Mononuclear cell (primary cell): ENCODE measurements around the gene TMEM131. TPM values are rescaled to one million over a fixed set of nuclear protein-coding genes. Genes with fewer than 3 reads are reported as not detected.
"Not testable (repeated sequence)": the region's sequence is repeated elsewhere in the genome, so short reads cannot be mapped to it uniquely, and the experiment has no call there.

ENCODE experiments used
- H3K27me3 ChIP-seq: 2 replicates; pipeline ENCODE4 v1.6.0; 2011; ENCODE audit warnings: low read length, control low read depth; ENCODE audit not compliant: insufficient read depth
- H3K4me1 ChIP-seq: 2 replicates; pipeline ENCODE4 v1.5.1; 2011; ENCODE audit warnings: mild to moderate bottlenecking, low read length, control low read depth; ENCODE audit not compliant: insufficient read depth
- H3K4me3 ChIP-seq: 2 replicates; pipeline ENCODE4 v1.5.1; 2011; ENCODE audit warnings: mild to moderate bottlenecking, low read length, moderate library complexity
- H3K9me3 ChIP-seq: 2 replicates; pipeline ENCODE4 v1.5.1; 2011; ENCODE audit warnings: low read depth, mild to moderate bottlenecking, control low read depth, low read length
- total RNA-seq: library from RNA; depleted of rRNA; stranded (reverse); fragments of >200 nt; gene quantifications from one replicate; pipeline ENCODE4 v1.2.3, GENCODE V29; 2012

Gene TMEM131
- total RNA-seq, 1 donor = 26.6 TPM

DNA sequence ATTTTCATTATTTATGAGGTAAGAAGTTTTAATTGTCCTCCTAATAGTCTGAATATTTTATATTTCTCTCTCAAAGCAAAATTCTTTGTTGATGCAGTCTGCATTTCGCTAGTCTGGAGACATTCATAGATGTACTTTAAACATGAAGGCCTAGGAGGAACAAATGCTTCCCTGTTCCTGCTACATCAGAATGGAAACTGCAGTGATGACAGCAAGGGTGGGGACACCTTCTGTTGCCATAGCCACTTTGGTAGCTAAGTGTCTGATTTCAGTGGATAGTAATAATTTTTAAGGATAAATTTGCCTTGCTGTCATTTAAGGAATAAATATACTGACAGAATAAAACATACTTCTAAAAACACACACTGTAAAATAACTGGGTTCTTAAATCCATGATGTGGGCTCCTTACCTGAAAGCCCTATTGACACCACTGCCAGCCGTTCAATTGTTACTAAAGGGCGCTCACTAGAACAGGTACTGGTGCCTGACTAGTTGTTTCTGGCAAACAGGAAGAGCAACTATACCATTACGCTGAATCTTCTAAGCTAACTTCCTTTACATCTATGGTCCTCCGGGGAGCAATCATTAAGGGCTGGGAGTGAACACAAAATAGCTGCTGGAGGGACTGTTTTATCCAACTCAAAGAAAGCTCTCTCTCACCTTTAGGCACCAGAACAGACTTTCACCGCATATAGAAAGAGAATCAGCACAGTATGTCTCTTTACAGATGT lies 88.2 kb downstream of the TMEM131 start:
- Histone ChIP-seq H3K9me3 (no peaks in the 10 kb centered on the region), H3K4me1 (peaks cover 41% of the 10 kb centered on the region), H3K27me3 (no peaks in the 10 kb centered on the region), H3K4me3 (no peak overlapping the region)

GRCh38 chr2:97906307-97906706 lies 89.4 kb downstream of the TMEM131 start:
- Histone ChIP-seq H3K9me3 (no peaks in the 10 kb centered on the region), H3K27me3 (no peaks in the 10 kb centered on the region), H3K4me3 (no peak overlapping the region), H3K4me1 (peaks cover 36% of the 10 kb centered on the region)

DNA sequence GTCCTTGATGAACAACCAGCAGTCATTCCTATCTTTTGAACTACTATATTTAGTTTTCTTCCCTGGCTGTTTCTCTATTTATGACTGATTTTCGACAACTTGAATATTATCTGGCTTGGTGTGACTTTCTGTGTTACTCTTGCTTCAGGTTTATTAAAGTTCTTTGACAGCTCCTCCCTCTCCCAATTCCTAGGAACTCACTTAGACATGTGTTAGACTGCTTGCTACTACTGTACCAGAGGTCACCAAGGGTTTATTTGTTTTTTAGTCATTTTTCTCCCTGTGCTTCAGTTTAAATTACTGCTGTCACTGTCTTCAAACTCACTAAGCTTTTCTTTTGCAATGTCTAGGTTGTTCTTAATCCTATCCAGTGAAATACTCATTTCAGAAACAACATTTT lies 90.5 kb downstream of the TMEM131 start:
- Histone ChIP-seq H3K4me1 (peaks cover 26% of the 10 kb centered on the region), H3K9me3 (no peaks in the 10 kb centered on the region), H3K27me3 (no peaks in the 10 kb centered on the region), H3K4me3 (no peak overlapping the region)

GRCh38 chr2:97901862-97902261 lies 93.9 kb downstream of the TMEM131 start:
- H3K4me1 ChIP-seq = no peaks in the 10 kb centered on the region
- H3K4me3 ChIP-seq = no peak overlapping the region
- no peaks in the 10 kb centered on the region for H3K9me3 ChIP-seq
- no peaks in the 10 kb centered on the region for H3K27me3 ChIP-seq

DNA sequence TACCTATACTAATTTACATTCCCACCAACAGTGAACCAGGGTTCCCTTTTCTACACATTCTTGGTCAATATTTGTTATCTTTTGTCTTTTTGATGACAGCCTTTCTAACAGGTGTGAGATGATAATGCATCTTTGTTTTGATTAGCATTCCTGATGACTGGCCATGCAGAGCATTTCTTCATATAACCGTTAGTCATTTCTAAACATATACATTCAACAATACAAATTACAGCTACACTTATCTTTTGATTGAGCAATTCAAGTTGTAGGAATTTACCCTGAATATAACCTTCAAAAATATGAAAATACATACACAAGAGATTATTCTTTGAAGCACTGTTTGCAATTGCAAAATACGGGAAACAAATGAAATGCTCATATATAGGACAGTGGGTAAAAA lies 94.9 kb downstream of the TMEM131 start:
- Histone ChIP-seq H3K4me1 (no peaks in the 10 kb centered on the region), H3K9me3 (no peaks in the 10 kb centered on the region), H3K4me3 (no peak overlapping the region), H3K27me3 (no peaks in the 10 kb centered on the region)

DNA sequence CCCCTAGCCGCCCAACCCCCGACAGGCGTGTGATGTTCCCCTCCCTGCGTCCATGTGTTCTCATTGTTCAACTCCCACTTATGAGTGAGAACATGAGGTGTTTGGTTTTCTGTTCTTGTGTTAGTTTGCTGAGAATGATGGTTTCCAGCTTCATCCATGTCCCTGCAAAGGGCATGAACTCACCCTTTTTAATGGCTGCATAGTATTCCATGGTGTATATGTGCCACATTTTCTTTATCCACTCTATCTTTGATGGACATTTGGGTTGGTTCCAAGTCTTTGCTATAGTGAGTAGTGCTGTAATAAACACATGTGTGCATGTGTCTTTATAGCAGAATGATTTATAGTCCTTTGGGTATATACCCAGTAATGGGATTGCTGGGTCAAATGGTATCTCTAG lies 102.7 kb downstream of the TMEM131 start:
- H3K27me3 ChIP-seq, H3K9me3 ChIP-seq, H3K4me3 ChIP-seq, H3K4me1 ChIP-seq: not testable (repeated sequence)

- Histone ChIP-seq H3K27me3 (no peaks in the 10 kb centered on the region), H3K4me3 (no peak overlapping the region), H3K4me1 (no peaks in the 10 kb centered on the region), H3K9me3 (peaks cover 3% of the 10 kb centered on the region)
Measured at GRCh38 chr2:97891611-97892010, 104.1 kb downstream of the TMEM131 start.

DNA sequence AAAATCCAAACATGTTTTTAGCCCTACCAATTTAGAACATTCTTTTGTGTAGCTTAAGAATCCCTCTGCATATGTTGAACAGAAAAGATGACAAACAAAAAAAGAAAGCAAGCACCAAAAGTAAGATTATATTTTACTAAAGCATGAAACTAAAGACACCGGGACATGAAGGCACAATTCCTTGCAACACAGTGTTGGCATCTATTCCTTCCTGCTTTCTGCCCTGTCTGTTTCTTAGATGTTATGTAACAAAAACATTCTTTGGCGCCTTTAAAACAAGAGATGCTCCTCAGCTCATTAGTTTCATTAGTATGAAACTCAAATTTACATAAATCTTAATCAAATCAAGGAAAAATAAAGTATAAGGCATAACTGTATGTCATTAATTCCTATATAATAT lies 106.6 kb downstream of the TMEM131 start:
- Histone ChIP-seq H3K9me3 (peaks cover 14% of the 10 kb centered on the region), H3K27me3 (no peaks in the 10 kb centered on the region), H3K4me1 (no peaks in the 10 kb centered on the region)

GRCh38 chr2:97885841-97886240 lies 109.9 kb downstream of the TMEM131 start:
- peaks cover 14% of the 10 kb centered on the region for H3K9me3 ChIP-seq
- H3K4me1 ChIP-seq = no peaks in the 10 kb centered on the region
- no peaks in the 10 kb centered on the region for H3K27me3 ChIP-seq
- H3K4me3 ChIP-seq = no peak overlapping the region

More for the DNA sequence above, 106.6 kb downstream of the TMEM131 start:
- no peak overlapping the region for H3K4me3 ChIP-seq

DNA sequence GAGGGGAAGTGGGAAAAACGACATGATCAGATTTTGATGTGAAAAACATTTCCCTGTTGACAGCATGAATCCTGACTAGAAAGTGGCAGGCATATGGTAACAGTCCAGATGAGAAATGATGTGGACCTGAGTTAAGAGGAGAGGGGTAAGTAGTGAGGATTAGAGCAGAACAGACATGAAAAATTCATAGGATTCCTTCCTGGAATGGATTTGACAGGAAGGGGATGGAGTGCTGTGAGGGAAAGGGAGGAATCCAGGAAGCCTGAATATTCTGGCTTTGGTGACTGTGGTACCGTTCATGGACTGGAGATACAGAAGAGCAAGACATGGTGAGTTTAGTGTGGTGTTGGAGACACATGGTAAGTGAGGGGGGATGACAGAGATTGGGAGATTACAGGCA lies 115.4 kb downstream of the TMEM131 start:
- Histone ChIP-seq H3K27me3 (no peaks in the 10 kb centered on the region), H3K4me1 (no peaks in the 10 kb centered on the region), H3K4me3 (no peak overlapping the region), H3K9me3 (no peaks in the 10 kb centered on the region)

DNA sequence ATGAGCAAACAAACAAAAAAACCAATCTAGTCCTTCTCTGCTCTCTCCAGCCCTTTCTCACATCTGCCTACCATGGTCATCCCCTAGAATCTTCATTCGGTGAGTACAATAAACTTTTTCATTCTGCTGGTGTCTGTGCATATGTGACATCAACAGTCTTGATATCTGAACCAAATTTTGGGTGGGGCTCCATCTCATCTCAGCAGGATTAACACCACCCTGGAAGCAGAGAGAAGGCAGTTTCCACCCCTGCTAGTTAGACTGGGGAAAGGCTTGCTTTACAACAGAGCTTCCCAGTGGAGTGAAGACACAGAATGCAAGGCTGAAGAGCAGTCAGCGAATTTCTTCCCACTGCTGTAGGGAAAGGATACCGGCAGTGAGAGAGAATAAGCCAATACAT lies 116.9 kb downstream of the TMEM131 start:
- H3K4me3 ChIP-seq = no peak overlapping the region
- no peaks in the 10 kb centered on the region for H3K27me3 ChIP-seq
- no peaks in the 10 kb centered on the region for H3K9me3 ChIP-seq
- H3K4me1 ChIP-seq = no peaks in the 10 kb centered on the region

DNA sequence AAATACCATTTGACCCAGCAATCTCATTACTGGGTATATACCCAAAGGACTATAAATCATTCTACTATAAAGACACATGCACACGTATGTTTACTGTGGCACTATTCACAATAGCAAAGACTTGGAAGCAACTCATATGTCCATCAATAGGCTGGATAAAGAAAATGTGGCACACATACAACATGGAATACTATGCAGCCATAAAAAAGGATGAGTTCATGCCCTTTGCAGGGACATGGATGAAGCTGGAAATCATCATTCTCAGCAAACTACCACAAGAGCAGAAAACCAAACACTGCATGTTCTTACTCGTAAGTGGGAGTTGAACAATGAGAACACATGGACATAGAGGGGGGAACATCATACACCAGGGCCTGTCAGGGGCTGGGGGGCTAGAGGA lies 117.4 kb downstream of the TMEM131 start:
- H3K4me1 ChIP-seq, H3K27me3 ChIP-seq, H3K4me3 ChIP-seq, H3K9me3 ChIP-seq: not testable (repeated sequence)

GRCh38 chr2:97871096-97871780 lies 124.5 kb downstream of the TMEM131 start:
- Histone ChIP-seq H3K4me1 (peaks cover 35% of the 10 kb centered on the region), H3K9me3 (no peaks in the 10 kb centered on the region), H3K4me3 (no peak overlapping the region), H3K27me3 (no peaks in the 10 kb centered on the region)

GRCh38 chr2:97870396-97870843 lies 125.3 kb downstream of the TMEM131 start:
- H3K9me3 ChIP-seq = no peaks in the 10 kb centered on the region
- H3K27me3 ChIP-seq = no peaks in the 10 kb centered on the region
- no peak overlapping the region for H3K4me3 ChIP-seq
- peaks cover 35% of the 10 kb centered on the region for H3K4me1 ChIP-seq

DNA sequence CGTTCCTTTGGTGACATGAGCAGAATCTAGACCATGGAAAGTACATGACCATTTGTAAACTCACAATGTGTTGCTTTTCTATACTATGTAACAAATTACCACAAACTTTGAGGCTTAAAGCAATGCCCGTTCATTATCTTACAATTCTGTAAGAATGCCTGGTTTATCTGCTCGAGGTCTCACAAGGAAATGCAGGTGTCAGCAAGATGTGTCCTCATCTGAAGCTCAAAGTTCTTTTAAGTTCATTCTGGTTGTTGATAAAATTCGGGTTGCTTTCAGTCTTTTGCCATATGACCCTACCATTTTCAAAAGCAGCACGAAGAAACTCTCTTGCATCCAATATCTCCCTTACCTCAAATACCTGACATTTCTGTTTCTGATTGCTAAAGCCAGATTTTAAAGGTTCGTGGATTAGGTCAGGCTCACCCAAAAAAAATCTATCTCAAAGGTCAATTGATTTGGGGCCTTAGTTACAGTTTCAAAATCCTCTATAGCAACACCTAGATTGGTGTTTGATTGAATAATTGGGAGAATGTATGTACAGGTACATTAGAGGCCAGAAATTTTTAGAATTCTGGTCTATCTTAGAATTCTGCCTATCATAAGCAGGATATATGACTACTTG lies 125.9 kb downstream of the TMEM131 start:
- peaks cover 35% of the 10 kb centered on the region for H3K4me1 ChIP-seq
- H3K9me3 ChIP-seq = no peaks in the 10 kb centered on the region
- H3K4me3 ChIP-seq = no peak overlapping the region
- no peaks in the 10 kb centered on the region for H3K27me3 ChIP-seq
